ENCODE results near the gene SPTBN1.

- TF ChIP-seq CEBPB (IDR thresholded peaks at IDR 0.05) (no peak), EGR1 (IDR thresholded peaks at IDR 0.05) (no peak), TEAD4 (IDR thresholded peaks at IDR 0.05) (no peak), EP300 (IDR thresholded peaks at IDR 0.05; ENCODE audit: borderline replicate concordance) (no peak), CREB1 (IDR thresholded peaks at IDR 0.05; ENCODE audit: low read depth) (no peak), RAD21 (IDR thresholded peaks at IDR 0.05; ENCODE audit: low read depth) (no peak), MAX (IDR thresholded peaks at IDR 0.05) (no peak), TAF1 (IDR thresholded peaks at IDR 0.05; ENCODE audit: low read depth) (no peak), REST (IDR thresholded peaks at IDR 0.05; ENCODE audit: low read depth) (no peak), NFIC (IDR thresholded peaks at IDR 0.05) (no peak)
Observed at GRCh38 chr2:54514822-54515569, 58.9 kb downstream of the SPTBN1 start.
